ENCODE data around the gene ALAS1.
"Not testable (repeated sequence)": the region's sequence is repeated elsewhere in the genome, so short reads cannot be mapped to it uniquely, and the experiment has no call there.

ALAS1 gene

GRCh38 chr3:52159503-52159902, 38.5 kb upstream of the ALAS1 start:
- no peak overlapping the region for H3K27ac ChIP-seq (ENCODE audit: low read depth in 2 of 2, low read length in 2 of 2)
- no peak overlapping the region for H3K4me3 ChIP-seq (ENCODE audit: low read length in 2 of 2)
- no peaks in the 10 kb centered on the region for H3K27me3 ChIP-seq (ENCODE audit: control insufficient read depth in 2 of 2, insufficient read depth in 2 of 2, low read length in 2 of 2)
- peaks cover 3 to 5% of the 10 kb centered on the region in 2 donors for H3K4me1 ChIP-seq (ENCODE audit: control insufficient read depth in 2 of 2, insufficient read depth in 2 of 2, low read length in 2 of 2)
- no peaks in the 10 kb centered on the region for H3K36me3 ChIP-seq (ENCODE audit: control insufficient read depth in 2 of 2, insufficient read depth in 2 of 2, low read length in 2 of 2)
- H3K9me3 ChIP-seq (ENCODE audit: control insufficient read depth in 2 of 2, low read length in 2 of 2): no peaks in the 10 kb centered on the region
- no peak overlapping the region for H3K9ac ChIP-seq (ENCODE audit: low read depth in 1 of 2, low read length in 2 of 2)

DNA sequence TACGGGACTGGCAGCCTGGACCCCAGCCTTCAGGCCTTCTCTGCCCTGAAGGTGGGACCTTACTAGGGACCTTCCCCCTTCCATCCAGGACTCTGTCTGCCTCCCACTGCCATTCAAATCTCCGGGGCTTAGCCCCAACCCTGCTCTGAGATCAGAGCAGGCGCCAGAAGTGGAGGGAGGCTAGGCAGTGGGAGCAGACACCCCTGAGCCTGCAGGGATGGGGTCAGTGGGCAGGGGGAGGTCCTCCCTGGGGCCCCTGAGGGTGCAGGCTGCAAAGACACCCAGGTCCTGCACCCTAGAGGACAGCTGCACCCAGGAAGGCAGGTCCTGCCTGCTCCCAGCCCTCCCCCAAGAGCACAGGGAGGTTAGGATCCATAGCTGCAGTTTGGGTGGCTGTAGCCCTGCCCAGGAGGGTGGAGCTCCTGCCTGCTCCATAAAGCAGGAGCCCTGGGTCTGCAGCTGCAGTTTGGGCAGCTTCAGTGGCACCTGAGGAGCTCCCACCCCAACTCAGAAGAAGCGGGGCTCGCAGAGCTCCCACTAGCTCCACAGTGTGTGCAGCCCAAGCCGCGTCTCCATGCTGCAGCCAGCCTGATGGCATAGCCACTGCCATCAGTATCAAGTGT, 35.6 kb upstream of the ALAS1 start:
- Histone ChIP-seq H3K4me1 (ENCODE audit: control insufficient read depth in 2 of 2, insufficient read depth in 2 of 2, low read length in 2 of 2) (no peaks in the 10 kb centered on the region), H3K4me3 (ENCODE audit: low read length in 2 of 2) (no peak overlapping the region), H3K27me3 (ENCODE audit: control insufficient read depth in 2 of 2, insufficient read depth in 2 of 2, low read length in 2 of 2) (no peaks in the 10 kb centered on the region), H3K9ac (ENCODE audit: low read depth in 1 of 2, low read length in 2 of 2) (no peak overlapping the region), H3K36me3 (ENCODE audit: control insufficient read depth in 2 of 2, insufficient read depth in 2 of 2, low read length in 2 of 2) (no peaks in the 10 kb centered on the region), H3K9me3 (ENCODE audit: control insufficient read depth in 2 of 2, low read length in 2 of 2) (no peaks in the 10 kb centered on the region), H3K27ac (ENCODE audit: low read depth in 2 of 2, low read length in 2 of 2) (no peak overlapping the region)

DNA sequence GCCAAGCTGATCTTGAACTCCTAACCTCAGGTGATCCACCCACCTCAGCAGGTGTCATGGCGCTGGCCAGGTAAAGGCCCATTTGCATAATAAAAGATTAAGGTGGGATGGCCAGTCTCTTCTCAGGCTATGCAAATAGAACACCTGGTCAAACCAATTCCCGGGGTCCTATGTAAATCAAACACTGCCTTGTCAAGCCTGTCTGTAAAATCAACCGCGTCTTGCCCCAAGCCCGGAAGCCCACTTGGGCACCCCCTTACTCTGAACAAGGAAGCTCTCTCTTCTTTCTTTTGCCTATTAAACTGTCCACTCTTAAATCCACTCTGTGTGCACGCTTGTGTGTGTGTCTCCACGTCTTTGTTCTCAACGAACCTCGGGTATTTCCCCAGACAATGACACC, 30.7 kb upstream of the ALAS1 start:
- Histone ChIP-seq H3K9ac (ENCODE audit: low read depth in 1 of 2, low read length in 2 of 2) (no peak overlapping the region), H3K4me1 (ENCODE audit: control insufficient read depth in 2 of 2, insufficient read depth in 2 of 2, low read length in 2 of 2) (no peaks in the 10 kb centered on the region), H3K4me3 (ENCODE audit: low read length in 2 of 2) (no peak overlapping the region), H3K9me3 (ENCODE audit: control insufficient read depth in 2 of 2, low read length in 2 of 2) (no peaks in the 10 kb centered on the region), H3K27me3 (ENCODE audit: control insufficient read depth in 2 of 2, insufficient read depth in 2 of 2, low read length in 2 of 2) (no peaks in the 10 kb centered on the region), H3K36me3 (ENCODE audit: control insufficient read depth in 2 of 2, insufficient read depth in 2 of 2, low read length in 2 of 2) (no peaks in the 10 kb centered on the region), H3K27ac (ENCODE audit: low read depth in 2 of 2, low read length in 2 of 2) (no peak overlapping the region)

DNA sequence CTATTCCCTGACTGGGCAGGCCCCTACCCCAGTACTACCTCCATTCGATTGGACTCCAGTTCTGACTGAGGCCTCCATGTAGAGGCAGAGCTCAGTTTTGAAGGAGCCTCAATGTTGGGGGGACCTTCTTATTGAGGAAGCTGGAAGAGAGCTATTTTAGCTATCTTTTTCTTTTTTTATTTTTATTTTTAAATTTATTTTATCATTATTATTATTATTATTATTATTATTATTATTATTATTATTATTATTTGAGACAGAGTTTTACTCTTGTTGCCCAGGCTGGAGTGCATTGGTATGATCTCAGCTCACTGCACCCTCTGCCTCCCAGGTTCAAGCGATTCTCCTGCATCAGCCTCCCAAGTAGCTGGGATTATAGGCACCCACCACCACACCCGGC, 27.7 kb upstream of the ALAS1 start:
- not testable (repeated sequence) for H3K4me1 ChIP-seq (ENCODE audit: control insufficient read depth in 2 of 2, insufficient read depth in 2 of 2, low read length in 2 of 2); H3K4me3 ChIP-seq (ENCODE audit: low read length in 2 of 2); H3K9me3 ChIP-seq (ENCODE audit: control insufficient read depth in 2 of 2, low read length in 2 of 2); H3K9ac ChIP-seq (ENCODE audit: low read depth in 1 of 2, low read length in 2 of 2); H3K27me3 ChIP-seq (ENCODE audit: control insufficient read depth in 2 of 2, insufficient read depth in 2 of 2, low read length in 2 of 2); H3K27ac ChIP-seq (ENCODE audit: low read depth in 2 of 2, low read length in 2 of 2); H3K36me3 ChIP-seq (ENCODE audit: control insufficient read depth in 2 of 2, insufficient read depth in 2 of 2, low read length in 2 of 2)

DNA sequence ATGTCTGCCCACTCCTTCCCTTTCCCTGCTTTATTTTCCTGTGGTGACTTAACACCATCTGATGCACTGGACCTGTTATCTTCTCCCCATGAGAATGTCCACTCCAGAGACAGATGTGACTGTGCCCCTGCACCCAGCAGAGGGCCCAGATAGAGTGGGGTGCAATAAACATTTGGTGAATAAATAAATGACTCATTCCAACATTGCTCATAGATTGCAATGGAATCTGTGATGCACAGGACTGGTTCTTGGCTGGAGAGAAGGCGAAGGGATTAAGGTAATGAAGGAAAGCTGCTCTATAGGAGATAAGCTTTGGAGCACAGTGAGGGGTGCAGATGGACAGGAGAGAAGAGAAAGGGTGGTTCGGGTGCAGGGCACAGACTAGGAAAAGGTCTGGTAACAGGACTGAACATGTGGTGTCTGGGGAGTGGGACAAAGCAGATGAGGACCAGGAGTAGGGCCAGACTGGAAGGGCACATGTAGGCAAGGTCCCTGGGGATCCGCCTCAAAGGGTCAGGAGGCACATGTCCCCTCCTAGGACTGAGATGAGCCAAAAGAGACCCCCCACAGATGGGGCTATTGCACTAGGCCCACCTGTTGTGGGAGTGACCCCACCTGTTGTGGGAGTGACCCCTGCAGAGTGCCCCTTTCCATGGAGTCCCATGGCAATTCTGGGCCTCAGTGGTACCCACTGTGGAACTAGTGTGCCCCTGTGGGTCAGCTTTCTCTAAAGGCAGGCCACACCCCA, 26.3 kb upstream of the ALAS1 start:
- H3K27ac ChIP-seq (ENCODE audit: low read depth in 2 of 2, low read length in 2 of 2): no peak overlapping the region
- no peaks in the 10 kb centered on the region for H3K36me3 ChIP-seq (ENCODE audit: control insufficient read depth in 2 of 2, insufficient read depth in 2 of 2, low read length in 2 of 2)
- no peak overlapping the region for H3K9ac ChIP-seq (ENCODE audit: low read depth in 1 of 2, low read length in 2 of 2)
- H3K4me1 ChIP-seq (ENCODE audit: control insufficient read depth in 2 of 2, insufficient read depth in 2 of 2, low read length in 2 of 2): no peaks in the 10 kb centered on the region
- H3K27me3 ChIP-seq (ENCODE audit: control insufficient read depth in 2 of 2, insufficient read depth in 2 of 2, low read length in 2 of 2): no peaks in the 10 kb centered on the region
- no peaks in the 10 kb centered on the region for H3K9me3 ChIP-seq (ENCODE audit: control insufficient read depth in 2 of 2, low read length in 2 of 2)
- H3K4me3 ChIP-seq (ENCODE audit: low read length in 2 of 2): no peak overlapping the region

DNA sequence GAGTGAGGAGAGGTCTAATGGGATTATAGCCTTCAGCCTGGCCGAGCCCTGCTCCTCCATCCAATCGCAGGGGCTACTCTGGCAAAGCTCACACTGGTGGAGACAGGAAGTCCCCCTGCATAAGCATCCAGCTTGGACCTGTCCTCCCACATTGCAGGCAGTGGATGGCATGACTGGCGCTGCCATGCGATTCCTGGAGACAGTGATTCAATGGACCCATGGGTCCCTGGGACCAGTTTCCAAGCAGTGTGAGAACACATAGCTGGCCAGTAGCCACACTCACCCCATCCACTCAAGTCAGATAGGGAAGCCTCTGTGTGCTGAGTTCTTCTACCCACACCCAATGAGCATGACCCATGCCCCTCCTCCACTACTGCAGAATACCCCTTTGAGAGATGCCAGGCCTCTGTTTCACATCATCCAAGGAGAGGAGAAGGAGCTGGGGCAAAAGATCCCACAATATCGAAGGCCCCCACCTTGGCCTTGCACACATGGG, 25.6 kb upstream of the ALAS1 start:
- Histone ChIP-seq H3K27me3 (ENCODE audit: control insufficient read depth in 2 of 2, insufficient read depth in 2 of 2, low read length in 2 of 2) (no peaks in the 10 kb centered on the region), H3K4me1 (ENCODE audit: control insufficient read depth in 2 of 2, insufficient read depth in 2 of 2, low read length in 2 of 2) (no peaks in the 10 kb centered on the region), H3K27ac (ENCODE audit: low read depth in 2 of 2, low read length in 2 of 2) (no peak overlapping the region), H3K36me3 (ENCODE audit: control insufficient read depth in 2 of 2, insufficient read depth in 2 of 2, low read length in 2 of 2) (no peaks in the 10 kb centered on the region), H3K9ac (ENCODE audit: low read depth in 1 of 2, low read length in 2 of 2) (no peak overlapping the region), H3K9me3 (ENCODE audit: control insufficient read depth in 2 of 2, low read length in 2 of 2) (no peaks in the 10 kb centered on the region), H3K4me3 (ENCODE audit: low read length in 2 of 2) (no peak overlapping the region)

- Histone ChIP-seq H3K4me3 (ENCODE audit: low read length in 2 of 2) (no peak overlapping the region), H3K9me3 (ENCODE audit: control insufficient read depth in 2 of 2, low read length in 2 of 2) (no peaks in the 10 kb centered on the region), H3K27ac (ENCODE audit: low read depth in 2 of 2, low read length in 2 of 2) (no peak overlapping the region), H3K4me1 (ENCODE audit: control insufficient read depth in 2 of 2, insufficient read depth in 2 of 2, low read length in 2 of 2) (no peaks in the 10 kb centered on the region), H3K27me3 (ENCODE audit: control insufficient read depth in 2 of 2, insufficient read depth in 2 of 2, low read length in 2 of 2) (no peaks in the 10 kb centered on the region), H3K36me3 (ENCODE audit: control insufficient read depth in 2 of 2, insufficient read depth in 2 of 2, low read length in 2 of 2) (no peaks in the 10 kb centered on the region), H3K9ac (ENCODE audit: low read depth in 1 of 2, low read length in 2 of 2) (no peak overlapping the region)
These were observed 24.9 kb upstream of the ALAS1 start for GRCh38 chr3:52173101-52173500.

DNA sequence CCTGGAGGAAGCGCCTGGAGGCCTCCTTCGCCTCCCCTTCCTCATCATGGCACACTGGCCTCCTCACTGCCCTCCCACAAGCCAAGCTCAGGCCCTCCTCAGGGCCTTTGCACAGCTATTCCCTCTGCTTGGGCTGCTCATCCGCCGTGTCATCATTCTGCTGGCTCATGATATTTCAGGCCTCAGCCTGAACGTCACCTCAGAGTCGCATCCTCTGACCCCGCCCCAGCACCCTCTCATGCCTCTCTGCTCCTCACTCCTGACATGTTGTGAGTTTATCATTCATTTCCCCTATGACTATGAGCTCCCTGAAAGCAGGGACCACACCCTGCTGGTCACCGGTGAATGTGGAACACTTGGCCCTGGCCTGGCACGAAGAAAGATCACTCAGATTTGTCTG, 23.1 kb upstream of the ALAS1 start:
- no peaks in the 10 kb centered on the region for H3K9me3 ChIP-seq (ENCODE audit: control insufficient read depth in 2 of 2, low read length in 2 of 2)
- H3K27me3 ChIP-seq (ENCODE audit: control insufficient read depth in 2 of 2, insufficient read depth in 2 of 2, low read length in 2 of 2): no peaks in the 10 kb centered on the region
- no peaks in the 10 kb centered on the region for H3K4me1 ChIP-seq (ENCODE audit: control insufficient read depth in 2 of 2, insufficient read depth in 2 of 2, low read length in 2 of 2)
- H3K27ac ChIP-seq (ENCODE audit: low read depth in 2 of 2, low read length in 2 of 2): no peak overlapping the region
- H3K36me3 ChIP-seq (ENCODE audit: control insufficient read depth in 2 of 2, insufficient read depth in 2 of 2, low read length in 2 of 2): no peaks in the 10 kb centered on the region
- H3K4me3 ChIP-seq (ENCODE audit: low read length in 2 of 2): no peak overlapping the region
- no peak overlapping the region for H3K9ac ChIP-seq (ENCODE audit: low read depth in 1 of 2, low read length in 2 of 2)

DNA sequence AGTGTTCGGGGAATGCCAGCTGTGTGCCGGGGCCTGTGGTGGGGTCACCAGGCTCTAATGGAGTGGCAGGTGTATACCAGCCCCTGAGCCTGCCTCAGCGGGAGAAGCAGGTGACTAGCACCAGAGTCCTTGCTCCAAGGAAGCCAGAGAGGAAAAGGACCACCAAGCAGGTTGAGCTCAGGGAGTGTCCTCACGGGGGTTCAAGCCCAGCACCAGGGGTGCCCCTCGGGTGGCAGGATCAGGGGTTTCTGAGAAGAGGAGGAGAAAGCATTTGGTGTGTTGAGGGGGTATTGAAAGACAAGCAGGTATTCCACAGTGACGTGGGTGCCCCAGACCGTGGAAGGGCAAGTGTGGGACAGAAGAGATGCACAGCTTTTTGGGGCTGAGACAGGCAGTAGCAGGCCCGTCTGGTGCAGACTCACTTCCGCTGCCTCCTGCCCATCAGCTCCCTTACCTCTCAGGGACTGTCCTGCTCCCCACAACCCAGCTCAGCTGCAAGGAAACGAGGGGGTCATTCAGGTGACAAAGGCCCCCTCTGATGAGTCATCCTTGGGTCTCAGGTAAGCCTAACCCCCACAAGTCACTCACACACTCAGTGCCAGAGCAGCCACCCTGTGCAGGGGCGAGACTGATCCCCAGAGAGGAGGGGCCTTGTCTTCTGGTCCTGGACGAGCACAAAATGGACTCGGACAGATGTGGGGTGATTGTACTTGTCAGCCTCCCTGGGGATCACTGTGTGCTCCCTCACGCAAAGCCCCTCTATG, 22.4 kb upstream of the ALAS1 start:
- H3K4me3 ChIP-seq (ENCODE audit: low read length in 2 of 2): no peak overlapping the region
- no peaks in the 10 kb centered on the region for H3K27me3 ChIP-seq (ENCODE audit: control insufficient read depth in 2 of 2, insufficient read depth in 2 of 2, low read length in 2 of 2)
- no peak overlapping the region for H3K9ac ChIP-seq (ENCODE audit: low read depth in 1 of 2, low read length in 2 of 2)
- H3K27ac ChIP-seq (ENCODE audit: low read depth in 2 of 2, low read length in 2 of 2): no peak overlapping the region
- no peaks in the 10 kb centered on the region for H3K36me3 ChIP-seq (ENCODE audit: control insufficient read depth in 2 of 2, insufficient read depth in 2 of 2, low read length in 2 of 2)
- no peaks in the 10 kb centered on the region for H3K4me1 ChIP-seq (ENCODE audit: control insufficient read depth in 2 of 2, insufficient read depth in 2 of 2, low read length in 2 of 2)
- no peaks in the 10 kb centered on the region for H3K9me3 ChIP-seq (ENCODE audit: control insufficient read depth in 2 of 2, low read length in 2 of 2)

GRCh38 chr3:52176180-52176752, 21.7 kb upstream of the ALAS1 start:
- H3K27ac ChIP-seq (ENCODE audit: low read depth in 2 of 2, low read length in 2 of 2): no peak overlapping the region
- H3K4me1 ChIP-seq (ENCODE audit: control insufficient read depth in 2 of 2, insufficient read depth in 2 of 2, low read length in 2 of 2): no peaks in the 10 kb centered on the region
- no peak overlapping the region for H3K4me3 ChIP-seq (ENCODE audit: low read length in 2 of 2)
- H3K27me3 ChIP-seq (ENCODE audit: control insufficient read depth in 2 of 2, insufficient read depth in 2 of 2, low read length in 2 of 2): no peaks in the 10 kb centered on the region
- no peak overlapping the region for H3K9ac ChIP-seq (ENCODE audit: low read depth in 1 of 2, low read length in 2 of 2)
- H3K36me3 ChIP-seq (ENCODE audit: control insufficient read depth in 2 of 2, insufficient read depth in 2 of 2, low read length in 2 of 2): no peaks in the 10 kb centered on the region
- no peaks in the 10 kb centered on the region for H3K9me3 ChIP-seq (ENCODE audit: control insufficient read depth in 2 of 2, low read length in 2 of 2)

Measured in mucosa of rectum (tissue), 2 donors.